ENCODE data around the gene METTL25. TPM values are rescaled to one million over a fixed set of nuclear protein-coding genes. Genes with fewer than 3 reads are reported as not detected.
A peak's percentile ranks its signal among the peaks of the same experiment; 100 is the strongest.

METTL25 gene
- total RNA-seq, 2 donors from 2014 or later = 16.0 to 20.8 TPM

DNA sequence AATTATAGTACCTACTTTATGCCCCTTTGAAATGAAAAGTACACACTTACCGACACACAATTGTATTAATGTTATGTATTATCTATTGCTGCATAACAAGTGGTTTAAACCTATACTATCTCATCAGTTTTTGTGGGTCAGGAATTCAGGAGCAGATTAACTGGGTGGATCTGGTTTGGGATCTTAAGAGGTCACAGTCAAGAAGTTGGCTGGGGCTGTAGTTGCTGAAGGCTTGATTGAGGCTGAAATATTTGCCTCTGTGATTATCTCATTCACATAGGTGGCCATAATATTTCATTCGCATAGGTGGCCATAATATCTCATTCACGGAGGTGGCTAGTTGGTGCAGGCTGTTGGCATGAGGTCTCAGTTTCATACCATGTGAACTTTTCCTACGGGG lies 5.7 kb downstream of the METTL25 start:
- Histone ChIP-seq H3K9me3 (no peaks in the 10 kb centered on the region), H3K27me3 (replicated peaks; ENCODE audit: insufficient read depth) (no peaks in the 10 kb centered on the region), H3K4me1 (replicated peaks) (no peaks in the 10 kb centered on the region), H3K27ac (no peak overlapping the region), H3K36me3 (no peaks in the 10 kb centered on the region), H3K4me3 (no peak overlapping the region)
- 85% methylated on average over 4 of the region's 4 CpGs for WGBS
- DNase-seq (ENCODE audit: low spot score) = no peak
- intact Hi-C loops (cut with DNase I) = no loop called here
- TF ChIP-seq POLR2A (IDR thresholded peaks at IDR 0.05) = no peak
- TF ChIP-seq CTCF (IDR thresholded peaks at IDR 0.05) = no peak
- TF ChIP-seq POLR2AphosphoS5 (IDR thresholded peaks at IDR 0.05) = no peak

DNA sequence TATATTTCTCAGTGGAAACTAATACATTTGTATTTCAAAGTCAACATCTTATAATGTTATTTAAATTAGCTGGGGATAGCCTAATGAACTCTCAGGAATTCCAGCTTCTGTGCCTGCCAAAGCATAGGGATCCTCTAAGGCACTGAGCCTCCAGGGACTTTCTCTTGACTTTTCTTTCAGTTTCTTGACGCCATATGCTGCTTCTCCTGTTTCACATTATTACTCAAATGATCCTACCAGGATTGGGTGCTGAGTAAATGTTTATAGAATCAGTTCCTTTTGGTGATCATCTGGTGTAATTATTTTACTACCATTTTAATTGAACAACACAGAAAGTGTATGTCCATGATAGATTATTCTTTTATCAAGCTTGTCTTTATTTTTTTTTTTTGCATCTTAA lies 7.9 kb downstream of the METTL25 start:
- H3K9me3 ChIP-seq = no peaks in the 10 kb centered on the region
- TF ChIP-seq POLR2AphosphoS5 (IDR thresholded peaks at IDR 0.05) (no peak), CTCF (IDR thresholded peaks at IDR 0.05) (no peak), POLR2A (IDR thresholded peaks at IDR 0.05) (no peak)
- H3K4me1 ChIP-seq (replicated peaks) = no peaks in the 10 kb centered on the region
- DNase-seq (ENCODE audit: low spot score) = no peak
- H3K4me3 ChIP-seq = no peak overlapping the region
- no peak overlapping the region for H3K27ac ChIP-seq
- H3K36me3 ChIP-seq = no peaks in the 10 kb centered on the region
- H3K27me3 ChIP-seq (replicated peaks; ENCODE audit: insufficient read depth) = no peaks in the 10 kb centered on the region
- 69% methylated on average over 1 of the region's 1 CpG for WGBS
- intact Hi-C loops (cut with DNase I) = no loop called here

DNA sequence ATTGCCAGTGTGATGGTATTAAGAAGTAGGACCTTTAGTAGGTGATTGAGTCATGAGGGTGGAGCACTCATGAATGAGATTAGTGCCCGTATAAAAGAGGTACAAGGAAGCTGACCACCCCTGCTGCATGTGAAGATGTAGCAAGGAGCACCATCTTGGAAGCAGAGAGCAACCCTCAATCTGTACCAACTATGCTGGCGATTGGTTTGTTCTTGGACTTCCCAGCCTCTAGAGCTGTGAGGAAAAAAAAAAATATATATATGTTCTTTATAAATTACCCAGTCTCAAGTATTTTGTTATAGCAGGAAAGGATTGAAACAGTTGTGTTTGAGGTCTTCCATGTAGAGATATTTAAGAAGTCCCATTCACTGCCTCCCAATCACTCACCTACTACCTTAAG lies 16.9 kb downstream of the METTL25 start:
- Histone ChIP-seq H3K27ac (no peak overlapping the region), H3K9me3 (no peaks in the 10 kb centered on the region), H3K4me1 (replicated peaks) (no peaks in the 10 kb centered on the region), H3K36me3 (no peaks in the 10 kb centered on the region), H3K27me3 (replicated peaks; ENCODE audit: insufficient read depth) (no peaks in the 10 kb centered on the region), H3K4me3 (no peak overlapping the region)
- 95% methylated on average over 2 of the region's 2 CpGs for WGBS
- intact Hi-C loops (cut with DNase I) = no loop called here
- TF ChIP-seq POLR2A (IDR thresholded peaks at IDR 0.05) (no peak), CTCF (IDR thresholded peaks at IDR 0.05) (no peak), POLR2AphosphoS5 (IDR thresholded peaks at IDR 0.05) (no peak)
- no peak for DNase-seq (ENCODE audit: low spot score)

GRCh38 chr12:82378997-82379396 lies 20.7 kb downstream of the METTL25 start:
- H3K27ac ChIP-seq = no peak overlapping the region
- DNase-seq (ENCODE audit: low spot score) = no peak
- H3K4me1 ChIP-seq (replicated peaks) = no peaks in the 10 kb centered on the region
- H3K36me3 ChIP-seq = no peaks in the 10 kb centered on the region
- H3K4me3 ChIP-seq = no peak overlapping the region
- intact Hi-C loops (cut with DNase I) = no loop called here
- no peak for TF ChIP-seq POLR2A (IDR thresholded peaks at IDR 0.05)
- no peak for TF ChIP-seq POLR2AphosphoS5 (IDR thresholded peaks at IDR 0.05)
- H3K9me3 ChIP-seq = no peaks in the 10 kb centered on the region
- H3K27me3 ChIP-seq (replicated peaks; ENCODE audit: insufficient read depth) = no peaks in the 10 kb centered on the region

- no peaks in the 10 kb centered on the region for H3K36me3 ChIP-seq
- DNase-seq (ENCODE audit: low spot score) = no peak
- no peak overlapping the region for H3K27ac ChIP-seq
- no peaks in the 10 kb centered on the region for H3K4me1 ChIP-seq (replicated peaks)
- intact Hi-C loops (cut with DNase I) = no loop called here
- TF ChIP-seq CTCF (IDR thresholded peaks at IDR 0.05) = peak in 2 of 4 experiments; percentile 33 to 37
- TF ChIP-seq POLR2AphosphoS5 (IDR thresholded peaks at IDR 0.05) = no peak
- H3K9me3 ChIP-seq = no peaks in the 10 kb centered on the region
- H3K4me3 ChIP-seq = no peak overlapping the region
- H3K27me3 ChIP-seq (replicated peaks; ENCODE audit: insufficient read depth) = no peaks in the 10 kb centered on the region
- WGBS = 58% methylated on average over 2 of the region's 2 CpGs
Observed at GRCh38 chr12:82383930-82384552, 25.7 kb downstream of the METTL25 start.
